SK-N-SH treated with all-trans-retinoic acid at 6 μM for 48 hours (cell line): Measurements from ENCODE around the gene DAGLA.

ENCODE experiments used
- CSDC2 ChIP-seq: fragments of 250-450 bp; sonication (Bioruptor Pico); IDR thresholded peaks from 2 replicates; pipeline ENCODE4 v1.5.0; 2020; ENCODE audit warnings: mild to moderate bottlenecking, moderate library complexity
- CSRNP3 ChIP-seq: fragments of 250-450 bp; sonication (Bioruptor Pico); IDR thresholded peaks from 2 replicates; pipeline ENCODE4 v1.5.1; 2021; ENCODE audit warnings: mild to moderate bottlenecking, moderate library complexity
- ISL1 ChIP-seq: fragments of 250-450 bp; sonication (Bioruptor Pico); IDR thresholded peaks from 2 replicates; pipeline ENCODE4 v2.1.2; 2022; ENCODE audit warnings: mild to moderate bottlenecking, moderate library complexity
- OSR1 ChIP-seq: fragments of 250-450 bp; sonication (Bioruptor Pico); IDR thresholded peaks from 2 replicates; pipeline ENCODE4 v1.8.0; 2022; ENCODE audit warnings: moderate library complexity, mild to moderate bottlenecking, inconsistent platforms
- SNAI2 ChIP-seq: fragments of 250-450 bp; sonication (Bioruptor Pico); IDR thresholded peaks from 2 replicates; pipeline ENCODE4 v1.5.0; 2020; ENCODE audit warnings: mild to moderate bottlenecking, moderate library complexity
- TCF4 ChIP-seq: fragments of 250-450 bp; sonication (Bioruptor Pico); IDR thresholded peaks from 2 replicates; pipeline ENCODE4 v1.8.0; 2021; ENCODE audit warnings: mild to moderate bottlenecking, moderate library complexity, borderline replicate concordance
- ZFP3 ChIP-seq: fragments of 250-450 bp; sonication (Bioruptor Pico); IDR thresholded peaks from 2 replicates; pipeline ENCODE4 v1.5.0; 2020; ENCODE audit warnings: mild to moderate bottlenecking, moderate library complexity
- ZFP30 ChIP-seq: fragments of 450-650 bp; formaldehyde crosslinking; IDR thresholded peaks from 2 replicates; pipeline ENCODE4 v1.5.0; 2022; ENCODE audit warnings: mild to moderate bottlenecking, moderate library complexity
- ZNF8 ChIP-seq: fragments of 450-650 bp; formaldehyde crosslinking; IDR thresholded peaks from 2 replicates; pipeline ENCODE4 v1.5.0; 2020; ENCODE audit warnings: mild to moderate bottlenecking, moderate library complexity
- TF ChIP-seq, protein P1 (sequence below): fragments of 250-450 bp; sonication (Bioruptor Pico); IDR thresholded peaks from 2 replicates; pipeline ENCODE4 v1.5.1; 2020; ENCODE audit warnings: low read depth, mild to moderate bottlenecking, moderate library complexity
- TF ChIP-seq, protein P2 (sequence below): fragments of 250-450 bp; sonication (Bioruptor Pico); IDR thresholded peaks from 2 replicates; pipeline ENCODE4 v1.8.0; 2021; ENCODE audit warnings: low read depth, mild to moderate bottlenecking, moderate library complexity, borderline replicate concordance
- TF ChIP-seq, protein P3 (sequence below): fragments of 250-450 bp; sonication (Bioruptor Pico); IDR thresholded peaks from 2 replicates; pipeline ENCODE4 v1.5.0; 2020; ENCODE audit warnings: mild to moderate bottlenecking, moderate library complexity

- no peak for TF ChIP-seq OSR1 (CRISPR knock-in tag)
- no peak for TF ChIP-seq TCF4
- no peak for TF ChIP-seq CSDC2 (CRISPR knock-in tag)
- no peak for TF ChIP-seq ZFP30 (CRISPR knock-in tag)
- no peak for TF ChIP-seq ZFP3 (CRISPR knock-in tag)
- TF ChIP-seq ZNF8 (CRISPR knock-in tag): no peak
- TF ChIP-seq CSRNP3 (CRISPR knock-in tag): no peak
- no peak for TF ChIP-seq SNAI2
- TF ChIP-seq, protein P1, sequence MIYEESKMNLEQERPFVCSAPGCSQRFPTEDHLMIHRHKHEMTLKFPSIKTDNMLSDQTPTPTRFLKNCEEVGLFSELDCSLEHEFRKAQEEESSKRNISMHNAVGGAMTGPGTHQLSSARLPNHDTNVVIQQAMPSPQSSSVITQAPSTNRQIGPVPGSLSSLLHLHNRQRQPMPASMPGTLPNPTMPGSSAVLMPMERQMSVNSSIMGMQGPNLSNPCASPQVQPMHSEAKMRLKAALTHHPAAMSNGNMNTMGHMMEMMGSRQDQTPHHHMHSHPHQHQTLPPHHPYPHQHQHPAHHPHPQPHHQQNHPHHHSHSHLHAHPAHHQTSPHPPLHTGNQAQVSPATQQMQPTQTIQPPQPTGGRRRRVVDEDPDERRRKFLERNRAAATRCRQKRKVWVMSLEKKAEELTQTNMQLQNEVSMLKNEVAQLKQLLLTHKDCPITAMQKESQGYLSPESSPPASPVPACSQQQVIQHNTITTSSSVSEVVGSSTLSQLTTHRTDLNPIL (CRISPR knock-in tag): no peak
- TF ChIP-seq, protein P2, sequence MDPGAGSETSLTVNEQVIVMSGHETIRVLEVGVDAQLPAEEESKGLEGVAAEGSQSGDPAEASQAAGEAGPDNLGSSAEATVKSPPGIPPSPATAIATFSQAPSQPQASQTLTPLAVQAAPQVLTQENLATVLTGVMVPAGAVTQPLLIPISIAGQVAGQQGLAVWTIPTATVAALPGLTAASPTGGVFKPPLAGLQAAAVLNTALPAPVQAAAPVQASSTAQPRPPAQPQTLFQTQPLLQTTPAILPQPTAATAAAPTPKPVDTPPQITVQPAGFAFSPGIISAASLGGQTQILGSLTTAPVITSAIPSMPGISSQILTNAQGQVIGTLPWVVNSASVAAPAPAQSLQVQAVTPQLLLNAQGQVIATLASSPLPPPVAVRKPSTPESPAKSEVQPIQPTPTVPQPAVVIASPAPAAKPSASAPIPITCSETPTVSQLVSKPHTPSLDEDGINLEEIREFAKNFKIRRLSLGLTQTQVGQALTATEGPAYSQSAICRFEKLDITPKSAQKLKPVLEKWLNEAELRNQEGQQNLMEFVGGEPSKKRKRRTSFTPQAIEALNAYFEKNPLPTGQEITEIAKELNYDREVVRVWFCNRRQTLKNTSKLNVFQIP: no peak
- TF ChIP-seq, protein P3, sequence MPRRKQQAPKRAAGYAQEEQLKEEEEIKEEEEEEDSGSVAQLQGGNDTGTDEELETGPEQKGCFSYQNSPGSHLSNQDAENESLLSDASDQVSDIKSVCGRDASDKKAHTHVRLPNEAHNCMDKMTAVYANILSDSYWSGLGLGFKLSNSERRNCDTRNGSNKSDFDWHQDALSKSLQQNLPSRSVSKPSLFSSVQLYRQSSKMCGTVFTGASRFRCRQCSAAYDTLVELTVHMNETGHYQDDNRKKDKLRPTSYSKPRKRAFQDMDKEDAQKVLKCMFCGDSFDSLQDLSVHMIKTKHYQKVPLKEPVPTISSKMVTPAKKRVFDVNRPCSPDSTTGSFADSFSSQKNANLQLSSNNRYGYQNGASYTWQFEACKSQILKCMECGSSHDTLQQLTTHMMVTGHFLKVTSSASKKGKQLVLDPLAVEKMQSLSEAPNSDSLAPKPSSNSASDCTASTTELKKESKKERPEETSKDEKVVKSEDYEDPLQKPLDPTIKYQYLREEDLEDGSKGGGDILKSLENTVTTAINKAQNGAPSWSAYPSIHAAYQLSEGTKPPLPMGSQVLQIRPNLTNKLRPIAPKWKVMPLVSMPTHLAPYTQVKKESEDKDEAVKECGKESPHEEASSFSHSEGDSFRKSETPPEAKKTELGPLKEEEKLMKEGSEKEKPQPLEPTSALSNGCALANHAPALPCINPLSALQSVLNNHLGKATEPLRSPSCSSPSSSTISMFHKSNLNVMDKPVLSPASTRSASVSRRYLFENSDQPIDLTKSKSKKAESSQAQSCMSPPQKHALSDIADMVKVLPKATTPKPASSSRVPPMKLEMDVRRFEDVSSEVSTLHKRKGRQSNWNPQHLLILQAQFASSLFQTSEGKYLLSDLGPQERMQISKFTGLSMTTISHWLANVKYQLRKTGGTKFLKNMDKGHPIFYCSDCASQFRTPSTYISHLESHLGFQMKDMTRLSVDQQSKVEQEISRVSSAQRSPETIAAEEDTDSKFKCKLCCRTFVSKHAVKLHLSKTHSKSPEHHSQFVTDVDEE (CRISPR knock-in tag): no peak
- no peak for TF ChIP-seq ISL1
These were observed 93.6 kb downstream of the DAGLA start for GRCh38 chr11:61773809-61774208.
